ENCODE results near the gene BCO2. TPM values are rescaled to one million over a fixed set of nuclear protein-coding genes. Genes with fewer than 3 reads are reported as not detected.

BCO2 gene
- total RNA-seq, 1 experiment from 2014 or later: 0.31 TPM

DNA sequence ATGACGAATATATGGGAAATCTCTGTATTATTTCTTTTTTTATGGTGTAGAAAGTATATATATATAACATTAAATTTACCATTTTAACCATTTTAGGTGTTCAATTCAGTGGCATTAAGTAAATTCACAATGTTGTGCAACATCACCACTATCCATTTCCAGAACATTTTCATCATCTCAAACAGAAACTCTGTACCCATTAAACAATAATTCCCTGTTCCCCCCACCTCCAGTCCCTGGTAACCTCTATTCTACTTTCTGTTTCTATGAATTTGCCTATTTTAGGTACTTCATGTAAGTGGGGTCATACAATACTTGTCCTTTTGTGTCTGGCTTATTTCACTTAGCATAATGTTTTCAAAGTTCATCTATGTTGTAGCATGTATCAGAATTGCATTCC lies 35.6 kb downstream of the BCO2 start:
- H3K4me2 ChIP-seq (ENCODE audit: insufficient read depth, insufficient read length, low read length): no peak overlapping the region
- H3K23me2 ChIP-seq (ENCODE audit: insufficient read length, low read depth, low read length, poor library complexity, severe bottlenecking): no peaks in the 10 kb centered on the region
- Mint-ChIP-seq H3K27ac (no peak overlapping the region), H3K27me3 (ENCODE audit: low read depth) (peaks cover 13% of the 10 kb centered on the region), H3K36me3 (ENCODE audit: insufficient read depth in 1 of 3, low read depth in 3 of 3) (peaks cover 0 to 4% (median 0%) of the 10 kb centered on the region in 3 experiments; a peak in 1 of 7 replicates), H3K4me1 (no peaks in the 10 kb centered on the region), H3K9me3 (peaks cover 4 to 5% of the 10 kb centered on the region in 2 experiments; a peak in 4 of 5 replicates), H3K4me3 (no peak overlapping the region)
- H4K91ac ChIP-seq (ENCODE audit: insufficient read length, low read depth, low read length): no peak overlapping the region
- no peaks in the 10 kb centered on the region for H4K20me1 ChIP-seq (ENCODE audit: control insufficient read depth, insufficient read depth, insufficient read length)
- no peak overlapping the region for H2AFZ ChIP-seq (ENCODE audit: low read length)
- H3K4ac ChIP-seq (ENCODE audit: low read depth, low read length): no peak overlapping the region
- H3K9ac ChIP-seq (ENCODE audit: extremely low read depth, insufficient read length, low read length): no peak overlapping the region
- no peak overlapping the region for H3T11ph ChIP-seq (ENCODE audit: low read length)
- no peaks in the 10 kb centered on the region for H3K4me1 ChIP-seq (ENCODE audit: insufficient read depth, low read length)
- no peak overlapping the region for H2BK120ac ChIP-seq (ENCODE audit: low read depth, low read length, poor library complexity, severe bottlenecking)
- no peak for TF ChIP-seq CTCF (conservative IDR thresholded peaks at IDR 0.05)
- H3K14ac ChIP-seq (ENCODE audit: insufficient read depth, low read length): no peak overlapping the region
- no peak overlapping the region for H2BK15ac ChIP-seq (ENCODE audit: low read depth, low read length)
- H3K27ac ChIP-seq (ENCODE audit: insufficient read length, low read depth, low read length): no peak overlapping the region
- H2BK12ac ChIP-seq (ENCODE audit: insufficient read length, low read depth, low read length): no peak overlapping the region
- no peak for DNase-seq
- no peaks in the 10 kb centered on the region for H3K79me2 ChIP-seq (ENCODE audit: insufficient read depth, low read length)
- no peak overlapping the region for H3K23ac ChIP-seq (ENCODE audit: insufficient read length, low read depth, low read length)
- no peaks in the 10 kb centered on the region for H3K9me3 ChIP-seq (ENCODE audit: control insufficient read depth, low read depth, low read length)
- WGBS (ENCODE audit: extremely low coverage, insufficient read length, low lambda C conversion rate): no CpG with 5 or more reads among the region's 1 CpG
- H2AK5ac ChIP-seq (ENCODE audit: insufficient read length, low read length): no peak overlapping the region
- H3K56ac ChIP-seq (ENCODE audit: insufficient read length, low read depth, low read length): no peak overlapping the region
- no peak overlapping the region for H2BK5ac ChIP-seq (ENCODE audit: insufficient read length, low read length)
- H3K27me3 ChIP-seq (ENCODE audit: insufficient read depth, low read length): no peaks in the 10 kb centered on the region
- no peak overlapping the region for H4K8ac ChIP-seq (replicated peaks; ENCODE audit: insufficient read length, low read depth, low read length)
- no peak overlapping the region for H4K5ac ChIP-seq (ENCODE audit: insufficient read length, low read depth, low read length)
- H2BK20ac ChIP-seq (ENCODE audit: low read depth, low read length, poor library complexity, severe bottlenecking): no peak overlapping the region
- H3K79me1 ChIP-seq (ENCODE audit: insufficient read depth, low read depth, low read length, poor library complexity, severe bottlenecking): no peaks in the 10 kb centered on the region
- H3K18ac ChIP-seq (ENCODE audit: insufficient read length, low read depth, low read length): no peak overlapping the region
